OCI-LY7 (cell line): ENCODE data around the gene S100A2. TPM values are rescaled to one million over a fixed set of nuclear protein-coding genes. Genes with fewer than 3 reads are reported as not detected.
"Not testable (repeated sequence)": the region's sequence is repeated elsewhere in the genome, so short reads cannot be mapped to it uniquely, and the experiment has no call there.

Experiments
- BruUV-seq: library from RNA; stranded (reverse); fragments of 400-500 nt; replicated peaks from 2 replicates; lab custom pipeline; 2021; lab: Mats Ljungman, UMichigan
- CTCF ChIA-PET: fragments of 300-600 bp; sonication (Branson Sonifier 250); formaldehyde crosslinking; loops from one replicate; lab custom pipeline; 2022; ENCODE audit warnings: antibody characterized with exemption; ENCODE audit not compliant: unreplicated experiment; lab: Charles Lee
- POLR2A ChIA-PET: fragments of 300-600 bp; sonication (Branson Sonifier 250); formaldehyde crosslinking; loops from one replicate; lab custom pipeline; 2022; ENCODE audit warnings: antibody characterized with exemption; lab: Charles Lee
- DNase-seq: peaks from one replicate; pipeline ENCODE4 v3.0.0-alpha.2; 2015; ENCODE audit warnings: low spot score
- H2AFZ ChIP-seq: fragments of 200-600 bp; sonication (generic), shearing (Covaris generic); 2 replicates; pipeline ENCODE4 v1.6.1; 2014; ENCODE audit warnings: mild to moderate bottlenecking, antibody characterized with exemption, low read length, moderate library complexity
- H3K27ac ChIP-seq: fragments of 200-600 bp; sonication (generic); 2 replicates; pipeline ENCODE4 v1.5.1; 2014; ENCODE audit warnings: mixed run types, low read depth, mild to moderate bottlenecking, moderate library complexity, low read length, inconsistent platforms; ENCODE audit not compliant: poor library complexity, severe bottlenecking
- H3K36me3 ChIP-seq: fragments of 200-600 bp; sonication (generic); 2 replicates; pipeline ENCODE4 v1.6.1; 2014; ENCODE audit warnings: mild to moderate bottlenecking, antibody characterized with exemption, low read length, moderate library complexity, mixed read lengths; ENCODE audit not compliant: insufficient read depth
- H3K4me1 ChIP-seq: fragments of 200-600 bp; sonication (generic); 2 replicates; pipeline ENCODE4 v1.5.1; 2014; ENCODE audit warnings: mild to moderate bottlenecking, low read length; ENCODE audit not compliant: insufficient read depth, poor library complexity, severe bottlenecking
- H3K4me2 ChIP-seq: fragments of 200-600 bp; sonication (generic); 2 replicates; pipeline ENCODE4 v1.6.1; 2014; ENCODE audit warnings: mild to moderate bottlenecking, low read length
- H3K4me3 ChIP-seq: fragments of 200-600 bp; sonication (generic); 2 replicates; pipeline ENCODE4 v1.5.1; 2014; ENCODE audit warnings: mild to moderate bottlenecking, low read depth, low read length; ENCODE audit not compliant: poor library complexity, severe bottlenecking
- H3K79me2 ChIP-seq: fragments of 200-600 bp; sonication (generic); 2 replicates; pipeline ENCODE4 v1.6.1; 2016; ENCODE audit warnings: low read depth, mild to moderate bottlenecking, low read length, moderate library complexity, mixed read lengths; ENCODE audit not compliant: insufficient read depth
- H3K9me2 ChIP-seq: fragments of 200-600 bp; sonication (generic); 2 replicates; pipeline ENCODE4 v1.6.1; 2016; ENCODE audit warnings: mild to moderate bottlenecking, low read length, mixed read lengths; ENCODE audit not compliant: insufficient read depth
- H3K9me3 ChIP-seq: fragments of 200-600 bp; sonication (generic); 2 replicates; pipeline ENCODE4 v1.6.1; 2014; ENCODE audit warnings: mild to moderate bottlenecking, mixed run types, low read length, mixed read lengths
- H4K20me1 ChIP-seq: fragments of 200-600 bp; sonication (generic); 2 replicates; pipeline ENCODE4 v1.6.1; 2014; ENCODE audit warnings: mild to moderate bottlenecking, antibody characterized with exemption, low read length, moderate library complexity, mixed read lengths; ENCODE audit not compliant: insufficient read depth
- CTCF ChIP-seq: fragments of 200-600 bp; sonication (generic); conservative IDR thresholded peaks from 2 replicates; pipeline ENCODE4 v1.5.1; 2014; ENCODE audit warnings: mild to moderate bottlenecking, antibody characterized with exemption, low read length, moderate library complexity, mixed read lengths
- EZH2phosphoT487 ChIP-seq: fragments of 200-600 bp; sonication (generic); IDR thresholded peaks from 2 replicates; pipeline ENCODE4 v1.6.1; 2018; ENCODE audit warnings: low read depth, borderline replicate concordance, mild to moderate bottlenecking, mixed run types, antibody characterized with exemption, low read length, moderate library complexity, mixed read lengths
- intact Hi-C: fragments of 100-400 bp; cut with micrococcal nuclease; formaldehyde crosslinking; loops from one replicate; pipeline ENCODE4 v1.10.0; 2022; ENCODE audit not compliant: unreplicated experiment
- total RNA-seq, 2 experiments: library from RNA; depleted of rRNA in 1 of 2; stranded (reverse); fragments of >200 nt in 1 of 2; shearing (Covaris generic) in 1 of 2; gene quantifications; 2 replicates each; pipeline ENCODE4 v1.2.3, GENCODE V29; 2014 to 2022

The S100A2 gene
- total RNA-seq, 2 experiments from 2014 or later = 1.4 TPM; not detected in 1

- BruUV-seq, H3K9me2 ChIP-seq, H3K79me2 ChIP-seq, H3K36me3 ChIP-seq, H3K27ac ChIP-seq, H3K9me3 ChIP-seq, H4K20me1 ChIP-seq, intact Hi-C loops, H3K4me2 ChIP-seq, H3K4me1 ChIP-seq, POLR2A ChIA-PET, H3K4me3 ChIP-seq, H2AFZ ChIP-seq, DNase-seq, CTCF ChIA-PET: not testable (repeated sequence)
Observed at GRCh38 chr1:153582836-153583235, 17.2 kb upstream of the S100A2 start.

DNA sequence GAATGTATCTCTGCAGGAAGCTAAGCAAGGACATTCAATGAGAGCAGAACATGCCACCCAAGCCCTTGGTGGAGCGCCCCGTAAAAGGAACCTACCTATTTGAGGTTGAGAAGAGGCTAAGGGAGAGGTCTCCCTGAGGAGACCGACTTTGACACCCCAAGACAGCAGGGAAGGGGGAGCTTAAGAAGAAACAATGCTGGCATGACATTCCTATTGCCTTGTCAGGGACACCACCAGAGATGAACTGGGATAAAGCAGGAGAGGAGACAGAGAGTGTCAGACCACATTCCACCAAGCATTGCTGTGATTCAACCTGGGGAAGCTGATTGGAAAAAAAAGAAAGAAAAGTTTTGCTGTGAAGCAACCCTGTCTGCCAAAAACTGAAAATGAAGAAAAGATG is 13.3 kb upstream of the S100A2 start:
- Histone ChIP-seq H4K20me1 (no peaks in the 10 kb centered on the region), H3K4me2 (no peak overlapping the region), H3K9me2 (no peaks in the 10 kb centered on the region), H3K9me3 (no peaks in the 10 kb centered on the region), H3K79me2 (no peaks in the 10 kb centered on the region), H3K4me3 (no peak overlapping the region), H3K36me3 (no peaks in the 10 kb centered on the region), H3K27ac (no peak overlapping the region), H3K4me1 (no peaks in the 10 kb centered on the region), H2AFZ (no peak overlapping the region)
- POLR2A ChIA-PET = interaction anchor here (2.1 kb wide), 1 partner anchor 21 kb away, joined by 4 read pairs; no protein-coding TSS in a partner anchor
- CTCF ChIA-PET = no interaction called here
- TF ChIP-seq CTCF = no peak
- no peak for TF ChIP-seq EZH2phosphoT487
- intact Hi-C loops = no loop called here
- BruUV-seq = no TSS peak
- DNase-seq = no peak

GRCh38 chr1:153578490-153578889 is 12.8 kb upstream of the S100A2 start:
- CTCF ChIA-PET = no interaction called here
- Histone ChIP-seq H3K9me3 (no peaks in the 10 kb centered on the region), H3K4me1 (no peaks in the 10 kb centered on the region), H3K27ac (no peak overlapping the region), H3K79me2 (no peaks in the 10 kb centered on the region), H3K36me3 (no peaks in the 10 kb centered on the region), H3K9me2 (no peaks in the 10 kb centered on the region), H3K4me3 (no peak overlapping the region), H3K4me2 (no peak overlapping the region), H4K20me1 (no peaks in the 10 kb centered on the region), H2AFZ (no peak overlapping the region)
- TF ChIP-seq EZH2phosphoT487 (no peak), CTCF (no peak)
- POLR2A ChIA-PET = interaction anchor here (1.0 to 2.1 kb wide), 2 partner anchors 12 to 21 kb away, joined by 3 to 4 read pairs; no protein-coding TSS in a partner anchor
- no TSS peak for BruUV-seq
- intact Hi-C loops = no loop called here
- no peak for DNase-seq
